Ammon's horn (tissue), 1 donor: ENCODE data around the gene RGPD5.
"Not testable (repeated sequence)": the region's sequence is repeated elsewhere in the genome, so short reads cannot be mapped to it uniquely, and the experiment has no call there.

Experiments used
- DNase-seq: peaks from one replicate; pipeline ENCODE4 v3.0.0-alpha.2; 2016; ENCODE audit warnings: low spot score

The RGPD5 gene

DNA sequence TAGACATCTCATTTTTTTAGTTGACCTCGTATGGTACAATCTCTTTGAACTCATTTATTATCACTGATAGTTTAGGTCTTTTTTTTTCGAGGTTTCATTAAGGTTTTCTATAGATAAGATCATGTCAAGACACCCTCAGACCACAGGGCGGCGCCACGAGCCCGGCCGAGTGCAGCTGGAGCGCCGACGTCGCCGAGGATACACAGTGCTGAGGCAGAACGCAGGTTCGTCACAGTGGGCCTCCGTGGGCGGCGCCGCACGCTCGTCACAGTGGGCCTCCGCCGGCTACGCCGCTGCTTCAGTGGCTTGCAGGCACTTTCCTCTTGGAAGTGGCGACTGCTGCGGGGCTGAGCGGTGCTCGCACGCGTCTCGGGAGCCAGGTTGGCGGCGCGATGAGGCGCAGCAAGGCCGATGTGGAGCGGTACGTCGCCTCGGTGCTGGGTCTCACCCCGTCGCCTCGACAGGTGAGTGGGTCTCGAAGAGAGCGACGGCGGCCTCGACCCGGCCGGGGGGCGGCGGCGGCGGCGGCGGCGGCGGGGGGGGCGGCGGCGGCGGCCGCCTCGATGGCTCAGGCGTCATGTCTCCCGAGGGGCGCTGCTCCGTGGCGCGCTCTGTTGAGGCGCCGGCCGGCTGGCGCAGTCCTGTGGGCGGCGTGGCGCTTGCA, at the start of gene RGPD5:
RGPD5 (plus strand) TSS at position 232 of the 664 bp plus-strand sequence; CDS start at position 393, 161 bp downstream.
- not testable (repeated sequence) for DNase-seq

- not testable (repeated sequence) for DNase-seq
Measured at GRCh38 chr2:109751572-109751971, 42.5 kb upstream of the RGPD5 start.

GRCh38 chr2:109757163-109757824, 36.8 kb upstream of the RGPD5 start:
- not testable (repeated sequence) for DNase-seq

- not testable (repeated sequence) for DNase-seq
Measured at GRCh38 chr2:109760265-109761042, 33.7 kb upstream of the RGPD5 start.

DNA sequence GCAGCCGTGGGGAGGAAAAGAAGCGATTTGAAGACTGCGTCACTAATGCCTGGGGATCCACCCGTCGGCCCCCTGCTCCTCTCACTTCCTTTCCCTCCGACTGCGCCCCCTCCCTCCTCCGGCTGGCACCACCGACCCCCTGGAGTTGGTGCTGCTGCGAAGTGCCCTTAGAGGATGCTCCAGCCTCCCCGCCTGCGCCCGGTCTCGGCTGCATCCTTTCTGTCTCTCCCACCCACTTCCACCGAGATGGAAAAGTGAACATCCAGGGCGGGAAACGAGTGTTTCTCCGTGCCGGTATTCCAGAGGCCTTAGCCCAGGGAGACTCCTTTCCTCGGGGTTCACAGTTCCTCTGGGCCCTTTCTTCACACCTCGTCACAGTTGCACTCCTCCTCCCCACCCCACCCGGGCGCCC, 33.1 kb upstream of the RGPD5 start:
- DNase-seq = not testable (repeated sequence)

- not testable (repeated sequence) for DNase-seq
Measured at GRCh38 chr2:109761976-109762375, 32.1 kb upstream of the RGPD5 start.

GRCh38 chr2:109766074-109766473, 28.0 kb upstream of the RGPD5 start:
- DNase-seq = not testable (repeated sequence)

DNA sequence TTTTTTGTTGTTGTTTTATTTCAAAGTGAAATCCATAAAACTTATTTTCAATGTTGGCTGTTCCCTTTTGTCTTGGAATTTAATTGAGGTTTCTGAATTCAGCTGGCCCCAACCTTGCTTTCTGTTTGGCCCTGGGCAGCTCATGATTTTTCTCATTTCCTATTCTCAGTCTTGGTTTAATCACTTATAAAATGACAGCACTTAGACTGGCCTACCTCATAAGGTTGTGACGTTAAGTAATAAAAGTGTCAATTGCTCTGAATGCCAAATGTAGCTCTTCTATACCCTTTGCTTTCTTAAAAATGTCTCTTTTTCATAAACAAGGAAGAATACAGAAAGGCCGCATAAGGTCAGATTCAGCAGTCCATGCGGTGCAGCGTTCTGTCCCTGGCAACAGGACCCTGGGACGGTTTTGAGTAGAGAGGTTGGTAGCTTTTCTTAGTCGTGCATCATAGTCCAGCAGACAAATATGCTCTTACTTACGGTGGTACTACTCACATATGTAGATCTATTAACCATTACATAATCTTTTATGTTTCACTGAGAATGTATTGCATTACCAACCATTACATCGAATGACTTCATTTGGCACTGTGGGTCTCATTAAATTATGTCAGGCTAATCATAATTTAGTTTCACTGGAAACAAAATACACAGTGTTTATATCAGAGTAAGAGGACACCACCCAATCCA, 27.1 kb upstream of the RGPD5 start:
- DNase-seq = not testable (repeated sequence)

DNA sequence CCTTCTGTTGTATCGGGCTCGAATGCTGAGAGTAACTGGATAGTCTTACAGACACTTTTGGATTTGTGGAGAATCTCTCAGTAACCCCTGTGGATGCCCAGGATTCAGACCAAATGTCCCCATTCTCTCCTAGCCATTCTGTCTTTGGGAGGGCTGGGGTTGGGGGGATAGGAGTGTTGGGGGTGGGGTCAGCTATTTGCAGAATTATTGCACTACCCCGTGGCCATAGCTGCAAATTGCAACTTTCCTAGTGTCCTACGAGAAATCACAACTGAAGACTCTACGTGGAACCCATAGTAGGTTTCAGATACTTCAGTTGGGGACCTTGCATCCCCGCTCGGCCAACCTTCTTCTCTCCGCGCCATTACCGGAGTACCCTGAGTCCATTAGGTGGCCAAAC, 25.2 kb upstream of the RGPD5 start:
- not testable (repeated sequence) for DNase-seq

DNA sequence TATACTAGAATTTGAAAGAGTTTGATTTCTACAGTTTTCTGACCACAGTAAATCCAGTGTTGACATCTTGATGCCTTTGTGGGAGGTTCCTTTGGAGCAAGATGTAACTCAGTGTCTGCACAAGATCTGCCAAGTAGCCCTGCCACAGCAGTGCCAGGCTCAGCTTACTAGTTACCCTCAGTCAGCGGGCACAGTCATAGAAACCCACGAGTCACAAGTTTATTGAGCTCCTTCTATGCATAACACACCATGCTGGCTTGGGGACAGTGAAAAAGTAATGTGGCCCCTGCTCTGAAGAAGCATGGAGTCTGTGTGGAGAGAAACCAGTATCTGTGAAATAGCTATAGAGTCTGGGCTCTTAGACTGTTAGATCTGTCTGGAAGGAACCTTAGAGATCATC, 15.0 kb upstream of the RGPD5 start:
- not testable (repeated sequence) for DNase-seq

- DNase-seq = not testable (repeated sequence)
Measured at GRCh38 chr2:109781147-109781816, 12.8 kb upstream of the RGPD5 start.

GRCh38 chr2:109782446-109782993, 11.6 kb upstream of the RGPD5 start:
- not testable (repeated sequence) for DNase-seq

GRCh38 chr2:109791530-109792279, 2.4 kb upstream of the RGPD5 start:
- DNase-seq = not testable (repeated sequence)

GRCh38 chr2:109792659-109793058, 1.4 kb upstream of the RGPD5 start:
- not testable (repeated sequence) for DNase-seq

DNA sequence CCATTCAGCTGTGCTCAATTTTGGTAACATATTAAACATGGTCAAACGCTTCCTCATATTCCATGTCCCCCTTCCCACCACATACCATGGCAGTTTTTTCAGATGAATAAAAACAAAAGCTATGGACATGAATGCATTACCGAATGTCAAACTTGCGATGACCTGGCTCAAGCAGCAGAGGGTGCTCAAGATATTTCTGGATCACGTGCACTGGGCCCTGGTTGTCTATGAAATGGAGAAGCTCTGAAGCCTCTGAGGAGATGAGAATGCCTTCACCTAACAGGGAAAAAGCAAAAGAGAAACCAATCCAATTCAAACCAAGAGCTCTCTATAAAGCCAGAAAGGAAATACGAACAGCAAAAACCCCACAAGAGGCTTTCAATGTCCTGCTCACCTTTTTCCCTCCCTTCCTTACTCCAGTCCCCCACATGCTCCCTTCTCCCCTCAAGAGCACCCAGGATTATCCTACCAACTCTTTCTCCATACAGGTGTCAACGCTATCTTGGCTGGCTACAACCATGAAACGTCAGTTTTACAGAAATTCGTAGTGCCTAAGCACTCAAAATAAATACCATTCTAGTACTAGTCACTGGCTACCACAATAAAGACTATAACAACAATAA, 77.1 kb downstream of the RGPD5 start:
- not testable (repeated sequence) for DNase-seq

DNA sequence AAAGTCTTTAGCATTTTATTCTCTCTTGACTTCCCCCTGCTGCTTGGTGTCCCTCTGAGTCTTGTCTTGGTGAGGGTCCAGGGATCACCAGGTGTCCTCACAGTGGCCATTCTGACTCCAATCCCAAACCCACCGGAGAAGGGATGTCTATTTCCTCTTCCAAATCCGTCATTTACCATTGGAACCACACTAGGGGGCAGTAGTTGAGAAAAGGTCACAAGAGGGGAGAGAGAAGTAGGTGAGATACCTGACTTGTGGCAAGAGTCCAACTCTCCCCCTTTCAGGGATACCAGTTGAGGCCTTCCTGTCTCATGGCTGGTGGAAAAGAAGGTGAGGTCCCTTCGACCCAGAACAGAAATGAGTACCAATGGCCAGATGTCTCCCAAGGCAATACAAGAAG, 82.5 kb downstream of the RGPD5 start:
- not testable (repeated sequence) for DNase-seq

- DNase-seq = not testable (repeated sequence)
Measured at GRCh38 chr2:109882112-109882511, 88.0 kb downstream of the RGPD5 start.

DNA sequence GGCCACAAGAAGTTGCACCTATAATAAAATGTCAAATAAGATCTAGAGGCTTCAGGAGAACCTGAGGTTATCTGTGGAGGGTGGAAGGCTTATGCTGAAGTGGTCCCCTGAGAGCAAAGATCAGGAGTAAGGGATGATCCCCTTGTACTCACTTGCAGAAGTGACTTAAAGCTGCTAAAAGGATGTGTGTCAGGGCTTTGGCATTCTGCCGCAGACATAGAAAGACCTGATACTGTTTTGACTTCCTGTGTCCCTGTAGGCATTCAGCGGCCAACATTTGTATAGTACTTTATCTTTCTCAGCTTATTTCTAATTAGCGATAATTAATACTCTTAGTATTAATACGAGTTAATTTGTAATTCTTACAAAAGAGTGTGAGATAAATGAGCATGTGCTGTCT, 94.3 kb downstream of the RGPD5 start:
- not testable (repeated sequence) for DNase-seq

DNA sequence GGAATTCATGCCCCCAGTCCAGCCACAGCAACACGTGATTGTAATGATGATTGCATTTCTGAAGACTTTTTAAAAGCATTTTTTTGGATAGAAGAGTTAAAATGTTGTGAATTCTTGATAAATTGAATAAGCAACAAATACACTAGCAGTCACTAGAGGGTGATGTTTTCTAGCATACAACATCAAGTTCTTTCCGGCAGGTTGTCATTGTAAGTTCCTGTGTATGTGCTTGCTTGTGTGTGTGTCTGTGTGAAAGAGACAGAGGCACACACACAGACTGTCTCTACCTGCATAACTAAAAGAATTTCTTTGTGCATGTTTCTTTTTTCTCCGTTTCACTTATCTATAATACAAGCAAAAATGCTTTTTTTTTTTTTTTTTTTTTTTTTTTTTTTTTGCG, 95.8 kb downstream of the RGPD5 start:
- not testable (repeated sequence) for DNase-seq

GRCh38 chr2:109891024-109891423, 96.9 kb downstream of the RGPD5 start:
- not testable (repeated sequence) for DNase-seq
